Parietal lobe (tissue), 1 donor: ENCODE data around the gene FER1L5. TPM values are rescaled to one million over a fixed set of nuclear protein-coding genes. Genes with fewer than 3 reads are reported as not detected.

Experiments used
- total RNA-seq: library from RNA; depleted of rRNA; stranded (reverse); fragments of >200 nt; gene quantifications from one replicate; pipeline ENCODE4 v1.2.3, GENCODE V29; 2014

FER1L5 gene
- 1.6 TPM for total RNA-seq

DNA sequence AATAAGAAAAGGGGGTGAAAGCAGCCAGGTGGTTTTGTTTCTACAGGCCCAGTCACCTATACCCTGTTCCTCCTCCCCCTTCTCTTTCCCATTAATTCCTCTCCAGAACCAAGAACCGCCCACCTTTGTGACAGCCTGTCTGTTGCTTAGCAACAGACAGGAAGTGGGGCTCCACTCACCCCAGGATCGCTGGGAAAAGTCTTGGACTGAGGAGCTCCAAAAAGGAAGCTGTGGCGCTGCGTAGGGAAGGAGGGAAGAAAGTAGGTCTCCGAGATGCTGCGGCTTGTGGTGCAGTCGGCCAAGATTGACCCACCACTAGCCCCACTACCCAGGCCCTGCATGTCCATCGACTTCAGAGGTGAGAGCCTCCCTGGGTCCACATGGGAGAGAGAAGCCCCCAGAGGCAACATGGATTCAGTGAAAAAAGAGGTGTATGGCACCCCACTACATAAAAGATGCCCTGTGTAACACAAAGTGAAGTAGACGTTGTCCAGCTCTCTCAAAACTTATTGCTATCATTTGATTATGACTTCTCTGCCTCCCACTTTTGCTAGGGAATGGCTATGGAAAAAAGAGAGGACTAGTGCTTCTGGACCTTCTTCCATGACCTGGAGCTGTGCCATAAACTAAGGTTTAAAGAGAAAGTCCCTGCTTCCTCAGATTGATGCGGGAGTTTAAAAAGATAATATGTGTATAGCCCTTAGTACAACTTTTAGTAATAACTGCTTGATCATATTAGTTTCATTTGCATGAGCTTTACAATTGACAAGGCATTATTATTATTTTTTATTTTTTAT, at the start of gene FER1L5:
Gene FER1L5 (plus strand): TSS at position 201 of the 797 bp plus-strand sequence. CDS start 73 bp downstream, at position 274.

DNA sequence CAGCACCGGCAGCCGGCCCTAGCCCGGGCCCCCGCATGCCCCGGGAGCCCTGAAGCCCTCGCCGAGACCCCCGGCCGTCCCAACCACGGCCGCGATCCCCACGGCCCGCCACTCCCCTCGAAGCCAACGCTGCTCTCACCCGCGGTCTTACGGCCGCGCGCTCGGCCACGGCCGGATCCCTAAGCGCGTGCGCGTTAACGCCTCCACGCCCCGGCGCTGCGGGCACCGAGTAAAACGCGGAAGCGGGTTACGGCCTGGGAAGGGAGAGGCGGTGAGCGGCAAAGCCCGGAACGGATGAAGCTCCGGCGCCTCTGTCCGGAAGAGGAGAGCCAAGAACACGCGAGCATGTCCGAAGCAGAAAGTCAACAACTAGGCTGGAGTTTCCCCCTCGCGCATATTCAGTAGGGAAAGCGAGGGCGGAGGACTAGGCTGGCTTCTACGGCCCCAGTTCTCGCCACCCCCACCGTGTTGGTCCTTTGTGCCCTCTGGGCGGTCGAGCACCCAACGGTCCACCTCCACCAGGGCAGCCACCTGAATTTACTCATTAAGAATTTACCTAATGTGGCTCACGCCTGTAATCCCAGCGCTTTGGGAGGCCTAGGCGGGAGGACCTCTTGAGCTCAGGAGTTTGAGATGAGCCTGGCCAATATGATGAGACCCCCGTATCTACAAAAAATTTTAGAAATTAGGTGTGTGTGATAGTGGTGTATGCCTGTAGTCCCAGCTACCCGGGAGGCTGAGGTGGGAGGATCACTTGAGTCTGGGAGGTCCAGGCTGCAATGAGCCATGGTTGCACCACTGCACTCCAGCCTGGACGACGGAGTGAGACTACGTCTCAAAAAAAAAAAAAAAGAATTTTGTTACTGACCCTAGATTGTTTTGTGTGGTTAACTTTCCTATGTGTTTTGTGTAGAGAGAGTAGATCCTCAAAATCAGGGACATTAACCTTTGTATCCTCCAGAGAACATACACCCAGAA, 4.1 kb upstream of the FER1L5 start, which contains the start of gene KANSL3:
Gene KANSL3 (minus strand): TSS at position 169 of the 978 bp plus-strand sequence. CDS start 1,177 bp downstream, outside the sequence.

DNA sequence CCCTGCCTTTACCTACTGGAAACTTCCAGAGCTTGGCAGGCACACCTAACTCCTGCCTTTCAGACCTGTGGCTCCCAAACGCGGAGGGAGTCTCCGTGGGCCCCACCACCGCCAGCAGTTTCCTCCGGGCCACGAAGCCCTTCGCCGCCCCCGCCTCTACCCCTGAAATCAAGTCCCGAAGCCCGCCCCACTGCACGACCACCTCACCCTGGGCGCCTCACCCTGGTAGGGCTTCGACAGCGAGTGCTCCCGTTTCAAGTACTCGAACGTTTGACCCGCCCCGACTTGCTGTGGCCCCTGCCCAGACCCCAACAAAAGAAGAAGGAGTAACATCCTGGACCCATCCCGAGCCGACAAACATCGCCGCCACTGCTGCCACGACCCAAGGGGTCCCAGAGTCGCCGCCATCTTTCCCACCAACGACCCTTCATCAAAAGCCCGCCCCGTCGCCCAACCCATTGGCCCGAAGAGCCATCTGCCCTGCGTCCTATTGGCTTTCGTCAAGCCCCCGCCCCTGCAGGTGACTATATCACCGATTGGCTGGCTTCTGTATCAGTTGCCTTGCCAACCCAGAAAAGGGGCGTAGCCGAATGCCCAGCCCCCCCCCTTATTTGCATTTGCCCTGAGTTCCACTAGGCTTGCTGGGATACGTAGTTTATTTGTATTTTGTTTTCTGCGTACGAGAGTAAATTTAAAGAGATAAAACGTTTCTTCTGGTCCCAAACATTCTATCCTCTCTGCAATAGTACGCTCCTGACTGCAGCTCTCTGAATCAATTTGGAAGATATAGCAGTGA, 97.3 kb downstream of the FER1L5 start, which contains the start of gene LMAN2L:
Gene LMAN2L (minus strand): TSS at position 432 of the 796 bp plus-strand sequence. CDS start 24 bp downstream, at position 408.

Other genes with a start within 250 kb of the FER1L5 start
- not detected for gene NEURL3, start 137.4 kb upstream of the FER1L5 start, total RNA-seq
- gene ARID5A, start 106.0 kb upstream of the FER1L5 start, total RNA-seq, result 2.2 TPM
- 66.0 TPM for gene KANSL3, start 4.5 kb upstream of the FER1L5 start, total RNA-seq
- 24.4 TPM for gene LMAN2L, start 97.3 kb downstream of the FER1L5 start, total RNA-seq
- gene CNNM4, start 118.1 kb downstream of the FER1L5 start, total RNA-seq, result 10.6 TPM
- gene CNNM3, start 173.5 kb downstream of the FER1L5 start, total RNA-seq, result 25.7 TPM
- 10.6 TPM for gene ANKRD23, start 201.3 kb downstream of the FER1L5 start, total RNA-seq
- 16.3 TPM for gene ANKRD39, start 215.3 kb downstream of the FER1L5 start, total RNA-seq
- 56.3 TPM for gene SEMA4C, start 227.3 kb downstream of the FER1L5 start, total RNA-seq